Uterus (tissue), 4 donors: ENCODE results near the gene SPIRE1. TPM values are rescaled to one million over a fixed set of nuclear protein-coding genes. Genes with fewer than 3 reads are reported as not detected.

Experiments used
- DNase-seq, 2 donors: peaks; one replicate each; pipeline ENCODE4 v3.0.0-alpha.2; 2019 to 2020
- H3K27ac ChIP-seq, 2 donors: fragments of 200-600 bp; sonication (generic); 1 replicate in 1 of 2; 2 replicates in 1 of 2; pipeline ENCODE4 v1.5.1; 2016 to 2018
- H3K27me3 ChIP-seq, 2 donors: fragments of 200-600 bp; sonication (generic); one replicate each; pipeline ENCODE4 v1.5.1; 2018 to 2019; ENCODE audit warnings: control low read depth in 1 of 2
- H3K36me3 ChIP-seq, 2 donors: fragments of 200-600 bp; sonication (generic); one replicate each; pipeline ENCODE4 v1.5.1; 2019; ENCODE audit warnings: control low read depth in 1 of 2
- H3K4me1 ChIP-seq, 2 donors: fragments of 200-600 bp; sonication (generic); one replicate each; pipeline ENCODE4 v1.5.1; 2018 to 2019; ENCODE audit warnings: control low read depth in 1 of 2
- H3K4me3 ChIP-seq, 2 donors: fragments of 200-600 bp; sonication (generic); 1 replicate in 1 of 2; 2 replicates in 1 of 2; pipeline ENCODE4 v1.5.1; 2018 to 2019; ENCODE audit warnings: mild to moderate bottlenecking in 1 of 2
- H3K9me3 ChIP-seq, 2 donors: fragments of 200-600 bp; sonication (generic); one replicate each; pipeline ENCODE4 v1.5.1; 2019; ENCODE audit warnings: control low read depth in 1 of 2
- POLR2A ChIP-seq, 2 donors: fragments of 450-650 bp; IDR thresholded peaks; one replicate each; pipeline ENCODE4 v1.6.1; 2016; ENCODE audit warnings: antibody characterized with exemption in 2 of 2, mild to moderate bottlenecking in 1 of 2, moderate library complexity in 1 of 2
- intact Hi-C: fragments of 100-400 bp; cut with DNase I; formaldehyde crosslinking; loops from one replicate; pipeline ENCODE4 v1.15.1; 2023; ENCODE audit warnings: low total_unique reads
- total RNA-seq, 4 donors: library from RNA; depleted of rRNA in 3 of 4; stranded (reverse); fragments of >200 nt in 3 of 4; gene quantifications; one replicate each; pipeline versions ENCODE4 v1.1.0 to v1.2.4, GENCODE V29; 2014 to 2023
- TF ChIP-seq, protein P1 (sequence below), 4 experiments: fragments of 200-600 bp in 2 of 4; fragments of 450-650 bp in 2 of 4; sonication (generic) in 2 of 4; IDR thresholded peaks; one replicate each; pipeline ENCODE4 v1.5.1; 2016 to 2019; ENCODE audit warnings: antibody characterized with exemption in 4 of 4, mild to moderate bottlenecking in 2 of 4, moderate library complexity in 1 of 4
- donor health status: DM: yes; HTN: yes; CAD: no.

SPIRE1 gene
- total RNA-seq, 4 donors from 2014 or later: 12.9 to 78.1 (median 27.5) TPM

DNA sequence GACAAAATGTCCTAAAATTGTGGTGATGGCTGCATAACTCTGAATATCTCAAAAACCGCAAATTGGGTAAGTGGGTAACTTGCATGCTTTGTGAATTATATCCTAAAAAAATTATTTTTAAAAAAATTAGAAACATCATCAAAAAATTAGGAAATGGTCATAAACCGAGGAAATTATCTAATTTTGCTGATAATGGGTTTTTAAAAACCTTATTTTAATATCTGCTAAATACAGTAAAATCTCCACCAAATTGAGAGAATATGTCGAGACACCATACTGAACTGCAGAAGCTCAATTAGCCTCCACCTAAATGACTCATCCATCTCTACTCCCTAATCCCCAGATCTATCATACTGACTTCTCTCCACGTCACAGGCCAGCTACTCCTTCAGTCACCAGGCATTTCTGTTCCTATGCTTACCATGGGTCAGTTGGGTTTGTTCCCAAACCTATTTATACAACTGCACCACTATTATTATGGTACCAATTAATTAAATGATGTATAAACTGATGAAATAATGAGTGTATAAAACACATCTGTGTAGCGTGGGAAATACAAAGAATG, 36.1 kb downstream of the SPIRE1 start:
- intact Hi-C loops: no loop called here

DNA sequence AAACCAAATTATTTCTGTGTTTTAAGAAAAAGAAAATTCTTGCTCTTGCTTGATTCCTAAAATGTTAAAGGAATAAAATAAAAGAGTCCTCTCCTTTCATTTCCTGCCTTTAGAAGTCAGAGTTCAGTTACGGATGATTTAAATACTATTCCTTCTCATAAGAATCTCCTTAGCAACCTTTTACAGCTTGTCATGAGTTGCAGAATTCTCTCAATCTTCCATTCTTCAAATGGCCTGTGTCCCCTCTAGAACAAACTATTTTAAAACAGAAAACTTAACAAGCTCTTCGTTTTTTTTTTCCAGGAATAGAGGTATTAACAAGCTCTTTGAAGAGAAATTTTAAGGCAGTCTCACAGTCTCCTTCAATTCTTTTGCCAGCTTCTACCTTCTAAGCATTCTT, 42.2 kb downstream of the SPIRE1 start:
- Histone ChIP-seq H3K9me3 (no peaks in the 10 kb centered on the region), H3K4me3 (no peak overlapping the region), H3K27me3 (no peaks in the 10 kb centered on the region), H3K27ac (no peak overlapping the region), H3K36me3 (no peaks in the 10 kb centered on the region), H3K4me1 (no peaks in the 10 kb centered on the region)
- DNase-seq: no peak
- intact Hi-C loops: no loop called here
- no peak for TF ChIP-seq POLR2A (IDR thresholded peaks at IDR 0.05)
- TF ChIP-seq, protein P1, sequence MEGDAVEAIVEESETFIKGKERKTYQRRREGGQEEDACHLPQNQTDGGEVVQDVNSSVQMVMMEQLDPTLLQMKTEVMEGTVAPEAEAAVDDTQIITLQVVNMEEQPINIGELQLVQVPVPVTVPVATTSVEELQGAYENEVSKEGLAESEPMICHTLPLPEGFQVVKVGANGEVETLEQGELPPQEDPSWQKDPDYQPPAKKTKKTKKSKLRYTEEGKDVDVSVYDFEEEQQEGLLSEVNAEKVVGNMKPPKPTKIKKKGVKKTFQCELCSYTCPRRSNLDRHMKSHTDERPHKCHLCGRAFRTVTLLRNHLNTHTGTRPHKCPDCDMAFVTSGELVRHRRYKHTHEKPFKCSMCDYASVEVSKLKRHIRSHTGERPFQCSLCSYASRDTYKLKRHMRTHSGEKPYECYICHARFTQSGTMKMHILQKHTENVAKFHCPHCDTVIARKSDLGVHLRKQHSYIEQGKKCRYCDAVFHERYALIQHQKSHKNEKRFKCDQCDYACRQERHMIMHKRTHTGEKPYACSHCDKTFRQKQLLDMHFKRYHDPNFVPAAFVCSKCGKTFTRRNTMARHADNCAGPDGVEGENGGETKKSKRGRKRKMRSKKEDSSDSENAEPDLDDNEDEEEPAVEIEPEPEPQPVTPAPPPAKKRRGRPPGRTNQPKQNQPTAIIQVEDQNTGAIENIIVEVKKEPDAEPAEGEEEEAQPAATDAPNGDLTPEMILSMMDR (IDR thresholded peaks at IDR 0.05): no peak

More for the DNA sequence above, 36.1 kb downstream of the SPIRE1 start:
- H3K27ac ChIP-seq: no peak overlapping the region
- H3K36me3 ChIP-seq: no peaks in the 10 kb centered on the region
- H3K27me3 ChIP-seq: no peaks in the 10 kb centered on the region
- H3K4me1 ChIP-seq: no peaks in the 10 kb centered on the region
- no peaks in the 10 kb centered on the region for H3K9me3 ChIP-seq
- DNase-seq: no peak
- no peak for TF ChIP-seq POLR2A (IDR thresholded peaks at IDR 0.05)
- TF ChIP-seq, protein P1 (IDR thresholded peaks at IDR 0.05): no peak
- H3K4me3 ChIP-seq: no peak overlapping the region

DNA sequence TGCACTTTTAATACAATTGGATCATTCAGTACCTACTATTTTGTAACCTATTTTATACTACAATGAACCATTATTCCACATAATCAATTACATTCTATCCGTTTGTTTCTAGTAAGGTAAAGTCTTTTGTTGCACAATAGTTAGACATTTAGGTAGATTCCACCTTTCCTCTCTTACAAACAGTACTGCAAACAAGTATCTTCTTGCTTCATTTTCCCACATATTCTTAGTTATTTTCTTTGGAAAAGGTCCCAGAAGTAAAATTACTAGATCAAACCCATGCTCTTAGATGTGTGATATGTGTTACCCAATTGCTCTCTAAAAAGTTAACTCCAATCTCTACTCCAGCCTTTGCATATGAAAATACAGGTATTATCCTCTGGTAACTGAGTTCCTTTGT, 49.6 kb downstream of the SPIRE1 start:
- no peak overlapping the region for H3K4me3 ChIP-seq
- H3K9me3 ChIP-seq: no peaks in the 10 kb centered on the region
- H3K36me3 ChIP-seq: no peaks in the 10 kb centered on the region
- intact Hi-C loops: no loop called here
- no peak overlapping the region for H3K27ac ChIP-seq
- DNase-seq: no peak
- no peaks in the 10 kb centered on the region for H3K4me1 ChIP-seq
- TF ChIP-seq, protein P1 (IDR thresholded peaks at IDR 0.05): no peak
- TF ChIP-seq POLR2A (IDR thresholded peaks at IDR 0.05): no peak
- H3K27me3 ChIP-seq: no peaks in the 10 kb centered on the region

DNA sequence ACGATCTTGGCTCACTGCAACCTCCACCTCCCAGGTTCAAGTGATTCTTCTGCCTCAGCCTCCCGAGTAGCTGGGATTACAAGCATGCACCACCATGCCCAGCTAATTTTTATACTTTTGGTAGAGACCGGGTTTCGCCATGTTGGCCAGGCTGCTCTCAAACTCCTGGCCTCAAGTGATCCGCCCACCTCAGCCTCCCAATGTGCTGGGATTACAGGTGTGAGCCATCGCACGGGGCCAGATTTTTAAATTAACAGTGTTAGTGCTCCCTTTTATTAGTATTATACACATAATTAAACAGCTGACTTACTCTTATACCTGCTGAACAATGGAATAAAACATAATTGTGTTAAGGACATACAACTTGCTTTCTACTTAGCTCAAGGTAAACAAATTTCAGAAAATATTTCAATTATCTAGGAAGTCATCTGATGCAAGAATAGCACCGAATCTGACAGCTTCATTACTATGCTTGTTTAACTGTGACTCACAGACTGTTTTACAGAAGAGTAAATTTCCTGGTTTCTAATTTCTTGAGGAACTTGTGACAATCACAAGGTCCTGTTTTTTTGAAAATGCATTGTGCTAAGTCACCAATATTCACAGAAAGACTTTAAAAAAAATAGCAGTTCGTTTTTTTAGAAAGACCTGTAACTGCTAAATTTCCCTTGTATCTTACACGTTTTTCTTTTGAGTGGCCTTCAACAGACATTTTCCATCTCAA, 51.2 kb downstream of the SPIRE1 start:
- Histone ChIP-seq H3K4me1 (no peaks in the 10 kb centered on the region), H3K27ac (peak overlapping the region in 1 of 2 donors; percentile 34), H3K4me3 (no peak overlapping the region), H3K36me3 (no peaks in the 10 kb centered on the region), H3K9me3 (no peaks in the 10 kb centered on the region), H3K27me3 (no peaks in the 10 kb centered on the region)
- DNase-seq: no peak
- no peak for TF ChIP-seq POLR2A (IDR thresholded peaks at IDR 0.05)
- TF ChIP-seq, protein P1 (IDR thresholded peaks at IDR 0.05): no peak
- intact Hi-C loops: no loop called here

DNA sequence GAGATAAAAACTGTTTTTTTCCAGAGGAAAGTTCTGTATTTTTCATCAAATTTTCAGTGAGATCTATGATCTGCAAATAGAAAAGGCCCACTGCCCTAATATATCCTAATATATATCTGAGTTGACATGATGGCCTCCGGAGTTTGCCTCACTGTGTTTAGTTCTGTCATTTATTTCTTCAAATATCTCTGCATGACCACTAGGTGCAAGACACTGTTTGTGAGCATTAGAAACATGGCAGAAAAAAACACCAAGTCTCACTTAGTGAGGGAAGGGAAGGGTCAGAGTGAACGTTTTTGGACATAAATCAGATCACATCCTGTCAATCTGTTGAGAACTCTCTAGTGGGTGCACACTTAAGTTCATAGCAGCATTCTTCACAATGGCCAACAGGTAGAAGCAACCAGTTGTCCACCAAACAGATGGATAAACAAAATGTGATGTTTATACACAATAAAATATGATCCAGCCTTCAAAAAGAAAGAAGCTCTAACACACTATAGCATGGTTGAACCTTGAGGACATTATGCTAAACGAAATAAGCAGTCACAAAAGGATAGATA, 53.4 kb downstream of the SPIRE1 start:
- H3K4me3 ChIP-seq: no peak overlapping the region
- H3K27ac ChIP-seq: no peak overlapping the region
- TF ChIP-seq, protein P1 (IDR thresholded peaks at IDR 0.05): no peak
- no peak for TF ChIP-seq POLR2A (IDR thresholded peaks at IDR 0.05)
- no peaks in the 10 kb centered on the region for H3K36me3 ChIP-seq
- H3K27me3 ChIP-seq: no peaks in the 10 kb centered on the region
- no peaks in the 10 kb centered on the region for H3K9me3 ChIP-seq
- intact Hi-C loops: no loop called here
- H3K4me1 ChIP-seq: no peaks in the 10 kb centered on the region
- no peak for DNase-seq
